GM19463 (cell line): Measurements from ENCODE around the gene NSD2.
A peak's percentile ranks its signal among the peaks of the same experiment; 100 is the strongest.

Experiments
- ATAC-seq: cut with Tn5 transposase; IDR thresholded peaks from one replicate; pipeline ENCODE4 v1.9.1; 2021; ENCODE audit warnings: mild to moderate bottlenecking, moderate library complexity; ENCODE audit not compliant: unreplicated experiment

The NSD2 gene

DNA sequence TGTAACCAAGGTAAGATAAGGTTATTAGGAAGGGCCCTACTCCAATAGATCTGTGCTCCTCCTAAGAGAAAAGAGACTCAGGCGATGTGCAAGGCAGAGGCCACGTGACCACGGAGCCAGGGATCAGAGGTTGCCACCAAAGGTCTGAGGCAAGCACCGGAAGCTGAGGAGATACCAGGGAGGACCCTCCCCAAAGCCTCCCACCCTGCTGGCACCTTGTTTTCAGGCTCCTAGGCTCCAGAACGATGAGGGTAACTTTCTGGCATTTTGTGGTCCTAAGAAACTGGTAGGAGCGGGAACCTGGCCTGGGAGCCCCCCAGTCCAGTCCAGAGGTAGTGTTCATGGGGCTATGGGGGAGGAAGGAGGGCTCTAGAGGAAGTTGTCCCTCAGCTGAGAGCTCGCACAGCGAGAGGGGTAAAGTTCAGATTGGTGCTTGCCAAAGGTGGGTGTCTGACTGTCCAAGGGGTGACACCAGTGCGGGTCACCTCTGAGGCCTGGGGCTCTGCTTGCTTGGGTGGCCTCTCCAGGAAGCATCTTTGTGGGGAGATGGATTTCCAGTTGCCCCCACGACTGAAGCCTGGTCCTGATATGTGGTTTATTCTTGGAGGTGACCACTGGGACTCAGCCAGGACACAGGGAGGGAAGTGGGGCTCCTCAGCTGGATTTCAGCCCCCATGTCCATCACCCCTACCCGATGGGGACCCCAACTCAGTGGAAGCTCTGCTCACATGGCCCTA lies 7.7 kb upstream of the NSD2 start:
- ATAC-seq: no peak

DNA sequence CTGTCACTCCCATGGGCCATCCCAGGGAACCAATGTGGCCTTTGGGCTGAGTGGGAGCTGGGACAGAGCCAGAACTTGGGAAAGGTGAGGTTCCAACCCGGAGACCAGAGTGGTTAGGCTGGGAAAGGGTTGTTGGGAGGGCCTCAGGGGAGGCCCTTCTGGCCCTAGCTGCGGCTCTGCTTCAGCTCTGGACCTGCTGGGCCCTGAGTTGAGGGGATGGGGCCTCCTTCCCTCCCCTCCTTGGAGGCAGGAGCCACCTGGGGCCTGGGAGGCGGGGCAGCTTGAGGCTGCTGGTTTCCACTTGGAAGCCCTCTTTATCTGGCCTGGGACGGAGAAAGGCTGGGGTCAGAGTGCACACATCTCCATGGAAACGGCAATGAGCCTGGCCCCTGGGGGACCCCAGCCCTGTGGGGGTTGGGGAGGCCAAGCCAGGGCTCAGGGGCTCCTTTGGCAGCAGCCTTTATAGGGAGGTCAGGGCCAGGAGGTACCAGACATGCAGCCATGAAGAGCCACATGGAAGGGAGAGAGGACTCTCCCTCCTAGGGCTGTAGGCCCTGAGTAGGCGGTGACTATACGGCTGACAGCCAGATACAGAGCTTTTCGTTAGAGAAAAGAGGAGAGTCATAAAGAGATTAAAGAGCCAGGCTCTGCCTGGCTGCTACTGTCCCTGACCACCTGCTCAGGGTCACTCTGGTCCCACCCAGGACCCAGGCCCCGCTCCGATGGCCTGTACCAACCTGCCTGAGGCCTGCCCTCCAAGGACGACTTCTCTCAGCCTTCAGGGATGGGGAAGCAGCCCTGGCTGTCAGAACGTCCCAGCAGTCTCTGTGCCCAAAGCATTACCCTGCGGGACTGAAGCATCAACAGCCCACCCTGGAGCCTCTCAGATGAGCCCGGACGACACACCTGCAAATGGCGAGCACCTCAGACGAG lies 6.9 kb upstream of the NSD2 start:
- no peak for ATAC-seq

DNA sequence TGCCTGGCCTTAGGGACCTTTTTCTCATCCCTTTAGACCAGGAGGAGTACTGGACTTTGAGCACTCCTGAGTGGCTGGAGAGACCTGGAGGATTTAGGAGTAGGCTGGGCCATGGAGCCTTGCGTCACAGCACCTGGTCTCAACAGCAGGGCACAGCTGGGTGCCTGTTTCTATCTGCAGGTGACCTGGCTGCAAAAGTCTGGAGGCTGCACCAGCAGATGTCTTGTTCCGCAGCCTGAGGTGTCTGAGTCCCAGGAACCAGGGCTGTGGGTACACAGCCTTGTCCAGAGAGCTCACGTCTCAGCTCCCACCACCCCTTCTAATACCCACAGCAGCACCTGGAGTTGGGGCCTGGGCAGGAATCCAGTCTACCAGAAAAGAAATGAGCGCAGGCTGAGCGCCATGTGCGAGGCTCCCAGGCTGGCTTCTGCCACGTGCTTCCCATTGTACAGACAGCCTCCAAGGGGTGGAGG lies 5.0 kb upstream of the NSD2 start:
- ATAC-seq: no peak

DNA sequence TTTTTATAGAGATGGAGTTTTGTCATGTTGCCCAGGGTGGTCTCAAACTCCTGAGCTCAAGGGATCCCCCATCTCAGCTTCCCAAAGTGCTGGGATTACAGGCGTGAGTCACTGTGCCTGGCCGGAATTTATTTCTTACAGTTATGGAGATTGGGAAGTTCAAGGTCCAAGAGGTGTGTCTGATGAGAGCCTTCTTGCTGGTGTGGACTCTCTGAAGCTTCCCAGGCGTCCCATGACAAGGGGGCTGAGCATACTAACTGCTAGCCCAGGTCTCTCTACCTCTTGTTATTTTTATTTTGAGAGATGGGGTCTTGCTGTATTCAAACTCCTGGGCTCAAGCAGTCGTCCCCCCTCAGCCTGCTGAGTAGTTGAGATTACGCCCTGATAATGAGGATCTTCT lies 2.9 kb upstream of the NSD2 start:
- no peak for ATAC-seq

DNA sequence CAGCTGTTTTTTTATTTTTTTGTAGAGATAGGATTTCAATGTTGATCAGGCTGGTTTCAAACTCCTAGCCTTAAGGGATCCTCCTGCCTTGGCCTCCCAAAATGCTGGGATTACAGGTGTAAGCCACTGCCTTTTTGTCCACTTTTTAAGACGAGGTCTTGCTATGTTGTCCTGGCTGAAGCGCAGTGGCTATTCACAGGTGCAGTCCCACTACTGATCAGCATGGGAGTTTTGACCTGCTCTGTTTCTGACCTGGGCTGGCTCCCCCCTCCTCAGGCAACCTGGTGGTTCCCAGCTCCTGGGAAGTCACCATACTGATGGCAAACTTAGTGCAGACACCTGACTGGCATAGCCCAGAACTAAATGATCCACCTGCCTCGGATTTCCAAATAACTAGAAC lies 2.3 kb upstream of the NSD2 start:
- ATAC-seq: no peak

DNA sequence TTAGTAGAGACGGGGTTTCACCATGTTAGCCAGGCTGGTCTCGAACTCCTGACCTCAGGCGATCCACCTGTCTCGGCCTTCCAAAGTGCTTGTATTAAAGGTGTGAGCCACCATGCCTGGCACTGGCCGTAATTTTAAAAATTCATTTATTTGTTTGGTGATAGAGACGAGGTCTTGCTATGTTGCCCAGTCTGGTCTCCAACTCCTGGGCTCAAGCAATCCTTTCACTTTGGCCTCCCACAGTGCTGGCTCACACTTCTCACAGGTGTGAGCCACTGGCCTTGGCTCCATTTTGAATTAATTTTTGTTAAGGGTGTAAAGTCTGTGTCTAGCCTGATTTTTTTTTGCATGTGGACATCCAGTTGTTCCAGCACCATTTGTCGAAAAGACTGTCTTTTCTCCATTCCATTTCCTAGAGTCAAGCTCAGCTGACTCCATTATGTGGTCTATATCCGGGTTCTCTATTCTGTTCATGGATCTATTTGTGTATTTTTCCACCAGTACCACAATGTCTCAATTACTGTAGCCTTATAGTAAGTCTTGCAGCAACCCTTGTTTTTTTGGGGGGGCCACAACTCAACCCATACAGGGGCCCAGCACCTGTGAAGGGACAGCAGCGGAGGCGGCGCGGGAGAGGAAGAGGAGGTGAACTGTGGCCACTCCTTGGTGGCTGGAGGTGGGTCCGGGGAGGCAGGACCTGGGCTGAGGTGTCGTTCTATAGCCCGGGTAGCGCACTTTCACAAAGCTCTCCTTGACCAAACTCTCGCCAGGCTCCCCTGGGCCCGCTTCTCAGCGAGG lies 1.5 kb upstream of the NSD2 start:
- peak; percentile 3 for ATAC-seq

DNA sequence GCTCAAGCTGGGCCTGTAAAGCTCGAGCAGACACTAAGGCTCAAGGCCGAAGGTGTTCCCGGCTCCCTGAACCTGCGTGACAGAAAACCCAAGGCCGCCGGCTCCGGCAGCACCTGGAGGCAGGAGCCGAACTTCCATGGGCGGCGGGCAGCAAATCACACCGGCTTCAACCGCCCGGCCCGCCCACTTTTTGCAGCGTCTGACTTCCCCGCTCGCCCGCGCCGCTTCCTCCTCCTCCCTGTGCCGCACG lies 940 bp upstream of the NSD2 start:
- ATAC-seq: peak; percentile 51

DNA sequence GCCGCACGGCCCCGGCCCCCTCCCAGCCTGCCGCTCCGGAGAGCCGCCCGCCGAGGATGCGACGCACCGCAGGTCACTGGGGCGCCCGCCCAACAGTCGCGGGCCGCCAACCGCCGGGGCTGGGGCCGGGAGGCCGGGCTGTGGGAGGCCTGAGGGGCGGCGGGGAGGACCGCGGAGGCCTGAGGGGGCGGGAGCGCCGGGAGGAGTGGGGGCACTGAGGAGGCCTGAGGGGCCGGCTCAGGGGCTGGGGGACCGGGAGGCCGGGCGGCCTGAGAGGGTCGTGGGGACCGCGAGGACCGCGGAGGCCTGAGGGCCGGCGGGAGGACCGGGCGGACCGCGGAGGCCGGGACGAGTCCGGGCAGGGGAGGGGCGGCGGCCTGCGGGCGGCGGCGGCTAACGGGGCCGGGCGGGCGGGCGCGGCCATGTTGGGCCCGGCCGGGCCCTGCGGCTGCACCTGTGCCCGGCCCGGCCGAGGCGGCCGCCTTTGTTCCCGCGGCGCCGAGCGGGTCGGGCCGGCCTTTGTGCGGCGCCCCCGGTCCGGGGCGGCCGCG lies 353 bp downstream of the NSD2 start:
- ATAC-seq: no peak

DNA sequence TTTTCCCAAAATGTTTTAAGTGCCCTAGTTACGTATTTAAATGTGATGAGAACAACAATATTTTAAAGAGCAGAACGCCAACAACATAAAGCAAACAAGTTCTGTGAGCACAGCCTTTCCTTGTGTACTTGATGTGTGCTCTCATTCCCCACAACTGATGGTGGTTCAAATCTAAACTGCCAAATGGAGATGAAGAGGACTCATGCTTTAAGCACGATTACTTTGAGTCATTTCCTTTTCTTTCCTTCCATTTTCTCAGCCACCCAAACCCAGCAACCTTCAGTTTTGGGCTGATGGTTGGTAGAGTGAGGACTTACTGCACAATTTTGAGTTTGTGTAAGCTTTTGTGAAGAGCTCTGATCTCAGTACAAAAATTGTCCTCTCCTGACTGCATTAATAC lies 1.7 kb downstream of the NSD2 start:
- no peak for ATAC-seq

DNA sequence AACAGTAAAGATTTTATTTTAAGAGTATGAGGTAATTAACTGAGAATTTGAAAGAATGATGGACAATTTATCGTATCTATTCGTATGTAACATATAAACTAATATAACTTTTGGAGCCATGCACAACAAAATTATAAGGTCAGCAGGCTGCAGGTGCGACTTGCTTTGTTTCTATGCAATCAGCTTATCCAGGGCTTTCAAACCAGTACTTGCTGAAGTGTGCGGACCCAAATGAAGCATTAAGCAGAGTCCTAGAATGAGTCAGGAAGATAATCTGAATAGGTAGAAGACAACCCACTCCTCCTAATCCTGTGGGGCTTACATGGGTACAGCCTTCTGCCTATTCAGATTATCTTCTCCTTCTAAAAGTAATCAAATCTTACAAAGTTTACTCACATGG lies 2.1 kb downstream of the NSD2 start:
- no peak for ATAC-seq

DNA sequence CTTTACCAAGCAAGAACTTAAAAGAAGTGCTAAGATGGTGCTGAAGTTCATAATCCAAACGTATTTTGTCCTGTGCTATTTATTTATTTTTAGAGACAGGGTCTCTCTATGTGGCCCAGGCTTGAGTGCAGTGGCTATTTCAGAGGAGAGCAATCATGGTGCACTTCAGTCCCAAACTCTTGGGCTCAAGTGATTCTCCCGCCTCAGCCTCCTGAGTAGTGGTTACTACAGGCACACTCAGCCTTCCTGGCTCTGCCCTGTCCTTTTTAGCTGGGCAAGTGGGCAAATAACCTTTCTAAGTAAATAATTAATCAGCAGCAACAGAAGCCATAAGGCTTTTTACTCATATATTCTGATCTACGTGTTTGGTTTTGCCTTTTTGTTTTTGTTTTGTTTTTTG lies 2.6 kb downstream of the NSD2 start:
- ATAC-seq: no peak

DNA sequence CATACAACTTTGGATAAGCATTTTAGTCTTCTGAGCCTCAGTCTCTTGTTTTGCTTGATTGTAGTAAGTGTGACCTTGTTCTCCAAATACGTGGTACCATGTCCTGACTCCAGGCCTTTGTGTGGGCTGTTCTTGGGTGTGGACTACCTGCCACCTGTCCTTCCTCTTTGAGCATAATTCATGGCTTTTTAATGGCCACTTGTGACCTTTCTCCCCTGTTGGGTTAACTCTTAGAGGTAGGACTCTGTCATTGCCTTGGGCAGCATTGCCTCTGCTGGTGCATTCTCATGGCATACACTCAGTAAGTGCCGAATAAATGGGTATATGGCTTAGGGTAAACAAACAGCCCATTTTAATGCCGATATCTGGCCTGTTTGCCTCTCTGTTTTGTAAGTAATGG lies 3.0 kb downstream of the NSD2 start:
- ATAC-seq: no peak

DNA sequence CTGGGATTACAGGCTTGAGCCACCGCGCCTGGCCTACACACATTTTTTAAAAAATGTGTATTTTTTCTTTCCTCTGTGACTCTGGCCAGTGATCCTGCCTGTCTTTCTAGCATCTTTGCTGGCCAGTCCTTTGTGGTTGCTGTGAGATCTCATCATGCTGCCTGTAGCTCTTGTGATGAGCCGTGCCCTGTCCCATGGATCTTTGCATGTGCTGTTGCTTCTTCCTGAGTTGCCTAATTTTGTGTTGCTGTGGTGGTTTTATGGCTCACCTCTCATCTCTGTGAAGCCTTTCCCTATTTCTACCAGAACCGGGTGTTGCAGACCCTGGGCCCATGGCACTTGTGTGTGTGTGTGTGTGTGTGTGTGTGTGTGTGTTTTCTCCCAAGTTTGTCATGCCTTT lies 8.3 kb downstream of the NSD2 start:
- ATAC-seq: no peak

DNA sequence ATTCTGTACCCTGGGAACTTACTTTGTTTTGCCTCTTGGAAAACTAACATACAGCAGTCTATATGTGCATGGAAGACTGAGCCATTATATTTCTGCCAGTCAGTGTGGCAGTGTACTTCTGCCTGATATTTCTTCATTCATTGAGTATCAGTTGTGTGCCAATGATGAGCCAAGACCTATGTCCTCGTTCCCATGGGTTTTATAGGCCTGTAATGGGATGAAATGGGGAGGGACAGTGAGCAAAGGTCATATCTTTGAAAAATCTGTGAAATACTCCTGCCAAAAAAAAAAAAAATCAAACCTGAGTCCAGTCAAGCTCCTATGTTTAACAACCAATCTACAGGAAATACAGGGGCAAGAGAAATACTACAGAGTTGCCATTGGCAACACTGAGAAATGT lies 9.1 kb downstream of the NSD2 start:
- ATAC-seq: no peak

DNA sequence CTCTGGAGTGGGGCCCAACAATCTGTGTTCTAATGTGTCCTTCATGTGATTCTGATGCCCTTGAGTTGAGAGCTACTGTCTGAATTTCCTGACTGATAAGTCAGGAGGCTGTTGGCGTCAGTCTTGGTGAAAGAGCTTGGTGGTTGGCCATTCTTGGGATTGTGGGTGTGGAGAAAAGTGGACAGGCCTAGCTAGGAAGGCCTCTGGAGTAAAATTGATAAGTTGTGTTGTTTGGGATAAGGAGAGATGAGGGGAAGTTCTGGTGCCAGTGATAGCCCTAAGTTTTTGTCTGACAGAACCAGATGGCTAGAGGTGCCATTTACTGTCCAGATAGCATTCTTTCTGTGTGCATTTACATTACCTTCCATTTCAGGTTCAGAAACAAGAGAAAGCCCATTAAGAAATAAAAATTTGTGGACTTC lies 11.7 kb downstream of the NSD2 start:
- no peak for ATAC-seq

DNA sequence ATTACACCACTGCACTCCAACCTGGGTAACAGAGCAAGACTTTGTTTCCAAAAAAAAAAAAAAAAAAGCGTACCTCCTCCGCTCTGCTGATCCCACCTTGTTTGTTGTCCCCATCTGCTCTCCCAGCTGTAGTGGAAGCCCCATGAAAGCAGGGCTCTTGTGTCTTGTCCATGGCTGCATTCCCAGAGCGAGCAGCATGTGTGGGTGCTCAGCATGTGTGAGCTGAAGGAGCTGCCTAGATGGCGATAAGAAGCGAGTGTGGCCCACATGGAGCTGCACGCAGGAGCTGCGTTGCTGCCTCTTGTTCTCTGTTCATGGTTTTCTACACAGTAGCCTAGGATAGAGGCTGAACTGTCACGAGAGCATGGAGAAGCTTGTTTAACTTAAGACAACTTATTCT lies 12.4 kb downstream of the NSD2 start:
- no peak for ATAC-seq

DNA sequence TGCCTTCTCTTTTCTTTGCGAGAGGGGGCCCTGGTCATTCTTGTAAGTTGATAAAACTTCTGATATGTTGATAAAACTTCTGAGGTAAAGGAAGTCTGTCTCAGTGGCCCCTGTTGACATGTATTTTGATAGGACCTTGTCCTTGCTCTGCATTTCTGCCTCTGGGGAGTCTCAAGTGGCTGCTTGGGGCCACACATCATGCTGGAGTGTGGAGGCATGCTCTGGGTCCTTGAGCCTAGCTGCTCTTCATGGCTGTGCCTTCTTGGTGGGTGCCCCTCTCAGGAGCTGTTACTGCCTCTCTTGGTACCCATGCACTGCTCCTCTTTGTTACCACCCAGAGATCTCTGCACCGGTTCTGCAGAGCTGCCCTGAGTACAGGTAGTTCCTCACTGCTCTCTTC lies 14.2 kb downstream of the NSD2 start:
- no peak for ATAC-seq

DNA sequence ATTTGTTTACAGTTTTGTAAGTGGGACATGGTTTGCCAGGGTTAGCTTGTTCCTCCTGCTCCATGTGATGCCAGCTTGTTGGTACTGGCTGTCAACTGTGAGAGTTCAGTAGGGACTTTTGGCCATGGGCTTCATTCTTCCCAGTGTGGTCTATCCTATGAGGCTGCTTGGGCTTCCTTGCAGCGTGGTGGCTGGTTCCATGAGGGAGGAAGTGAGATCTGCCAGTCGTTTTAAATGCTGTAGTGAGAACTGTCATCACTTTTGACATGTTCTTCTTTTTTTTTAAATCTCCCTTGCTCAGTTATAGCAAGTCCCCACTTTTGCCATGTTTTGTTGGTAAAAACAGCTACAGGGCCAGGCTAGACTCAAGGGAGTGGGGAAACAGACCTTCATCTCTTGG lies 15.9 kb downstream of the NSD2 start:
- ATAC-seq: no peak

DNA sequence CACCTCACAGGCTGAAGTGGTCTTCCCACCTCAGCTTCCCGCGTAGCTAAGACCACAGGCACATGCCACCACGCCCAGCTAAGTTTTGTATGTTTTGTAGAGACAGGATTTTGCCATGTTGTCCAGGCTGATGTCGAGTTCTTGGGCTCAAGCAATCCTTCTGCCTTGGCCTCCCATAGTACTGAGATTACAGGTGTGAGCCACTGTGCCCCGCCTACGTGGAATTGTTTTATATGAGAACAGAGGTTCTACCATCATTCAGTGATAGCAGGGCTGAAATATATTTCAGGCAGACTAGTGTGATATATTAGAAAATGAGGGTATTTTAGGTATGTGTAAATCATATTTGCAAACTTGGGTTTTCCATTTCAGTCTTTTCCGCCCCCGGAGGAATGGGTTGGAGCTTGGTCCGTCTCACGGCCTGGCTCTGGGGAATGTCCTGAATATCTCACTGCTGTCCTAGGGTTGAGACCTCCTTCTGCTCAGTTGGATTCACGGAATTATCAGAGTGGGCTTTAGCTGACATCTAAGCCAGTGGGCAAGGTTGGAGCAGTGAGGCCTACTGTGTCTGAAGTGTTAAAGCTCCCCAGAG lies 19.9 kb downstream of the NSD2 start:
- no peak for ATAC-seq

DNA sequence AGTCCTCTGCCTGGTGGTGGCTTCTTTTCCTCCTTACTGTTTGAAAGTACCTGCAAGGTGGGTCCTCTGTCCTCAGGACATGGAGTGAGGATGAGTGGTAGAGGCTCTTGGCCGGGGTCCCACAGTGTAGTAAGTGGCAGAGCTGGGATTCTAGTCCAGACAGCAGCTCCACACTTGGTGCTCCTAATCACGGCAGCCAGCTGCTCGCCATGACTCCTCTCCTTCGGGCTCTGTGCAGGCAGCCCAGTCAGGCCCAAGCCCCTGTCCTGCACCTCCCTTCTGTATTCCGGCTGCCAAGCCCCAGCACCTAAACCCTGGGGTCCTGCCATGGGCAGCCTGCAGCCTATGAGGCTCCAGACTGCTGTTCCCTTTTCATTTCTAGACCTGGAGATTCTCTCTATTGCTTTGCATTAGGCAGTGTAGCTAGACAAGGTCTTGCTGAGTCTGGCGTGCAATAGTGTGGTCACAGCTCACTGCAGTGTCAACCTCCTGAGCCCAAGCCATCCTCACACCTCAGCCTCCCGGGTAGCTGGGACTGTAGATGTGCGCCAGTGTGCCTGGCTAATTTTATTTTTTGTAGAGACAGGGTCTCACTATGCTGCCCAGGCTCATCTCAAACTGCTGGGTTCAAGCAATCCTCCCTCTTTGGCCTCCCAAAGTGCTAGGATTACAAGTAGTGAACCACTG lies 24.9 kb downstream of the NSD2 start:
- no peak for ATAC-seq

DNA sequence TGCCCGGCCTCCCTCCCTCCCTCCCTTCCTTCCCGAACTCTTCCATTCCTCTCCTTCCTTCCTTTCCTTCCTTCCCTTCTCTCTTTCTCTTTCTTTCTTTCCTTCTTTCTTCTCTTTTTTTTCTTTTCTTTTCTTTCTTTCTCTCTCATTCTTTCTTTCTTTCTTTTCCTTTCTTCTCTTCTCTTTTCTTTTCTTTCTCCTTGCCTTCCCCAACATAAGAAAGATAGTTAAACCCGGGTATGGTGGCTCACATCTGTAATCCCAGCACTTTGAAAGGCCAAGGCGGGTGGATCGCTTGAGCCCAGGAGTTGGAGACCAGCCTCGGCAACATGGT lies 25.4 kb downstream of the NSD2 start:
- ATAC-seq: no peak
